ENCODE data around the gene PSME2.

DNA sequence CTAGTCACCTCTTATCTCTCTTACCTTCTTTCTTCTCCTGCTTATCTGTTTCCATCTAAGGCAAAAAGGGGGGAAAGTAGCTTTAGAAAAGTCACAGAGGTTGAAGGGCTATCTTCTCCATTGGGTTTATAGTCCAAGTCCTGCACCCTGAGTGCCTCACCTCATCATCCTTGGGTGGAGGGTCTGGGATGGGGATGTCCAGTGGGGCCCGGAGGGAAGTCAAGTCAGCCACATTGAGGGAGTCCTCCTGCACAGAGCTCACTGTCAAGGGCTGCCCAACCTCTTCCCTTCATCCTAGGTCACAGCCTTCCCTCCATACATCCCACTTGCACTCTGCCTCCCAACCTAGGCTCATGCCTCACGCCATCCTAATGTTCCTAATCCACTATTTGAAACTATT, 1.2 kb downstream of the PSME2 start:
- TF ChIP-seq CTCF (IDR thresholded peaks at IDR 0.05) (no peak), POLR2A (IDR thresholded peaks at IDR 0.05) (no peak)
